ENCODE data around the gene ELSPBP1. TPM values are rescaled to one million over a fixed set of nuclear protein-coding genes. Genes with fewer than 3 reads are reported as not detected.
A peak's percentile ranks its signal among the peaks of the same experiment; 100 is the strongest.

ELSPBP1 gene
- total RNA-seq, 1 donor from 2014 or later: not detected

- H3K27ac Mint-ChIP-seq (ENCODE audit: unreplicated experiment): no peak overlapping the region
- H3K4me1 Mint-ChIP-seq (ENCODE audit: unreplicated experiment): no peaks in the 10 kb centered on the region
- H3K36me3 Mint-ChIP-seq (ENCODE audit: low read depth, unreplicated experiment): peaks cover 7% of the 10 kb centered on the region
- no peak overlapping the region for H3K4me3 Mint-ChIP-seq (ENCODE audit: unreplicated experiment)
- no peaks in the 10 kb centered on the region for H3K27me3 Mint-ChIP-seq (ENCODE audit: unreplicated experiment)
- TF ChIP-seq, protein P1, sequence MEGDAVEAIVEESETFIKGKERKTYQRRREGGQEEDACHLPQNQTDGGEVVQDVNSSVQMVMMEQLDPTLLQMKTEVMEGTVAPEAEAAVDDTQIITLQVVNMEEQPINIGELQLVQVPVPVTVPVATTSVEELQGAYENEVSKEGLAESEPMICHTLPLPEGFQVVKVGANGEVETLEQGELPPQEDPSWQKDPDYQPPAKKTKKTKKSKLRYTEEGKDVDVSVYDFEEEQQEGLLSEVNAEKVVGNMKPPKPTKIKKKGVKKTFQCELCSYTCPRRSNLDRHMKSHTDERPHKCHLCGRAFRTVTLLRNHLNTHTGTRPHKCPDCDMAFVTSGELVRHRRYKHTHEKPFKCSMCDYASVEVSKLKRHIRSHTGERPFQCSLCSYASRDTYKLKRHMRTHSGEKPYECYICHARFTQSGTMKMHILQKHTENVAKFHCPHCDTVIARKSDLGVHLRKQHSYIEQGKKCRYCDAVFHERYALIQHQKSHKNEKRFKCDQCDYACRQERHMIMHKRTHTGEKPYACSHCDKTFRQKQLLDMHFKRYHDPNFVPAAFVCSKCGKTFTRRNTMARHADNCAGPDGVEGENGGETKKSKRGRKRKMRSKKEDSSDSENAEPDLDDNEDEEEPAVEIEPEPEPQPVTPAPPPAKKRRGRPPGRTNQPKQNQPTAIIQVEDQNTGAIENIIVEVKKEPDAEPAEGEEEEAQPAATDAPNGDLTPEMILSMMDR (IDR thresholded peaks at IDR 0.05; ENCODE audit: unreplicated experiment): no peak
- H3K9me3 Mint-ChIP-seq (ENCODE audit: unreplicated experiment): peaks cover 4% of the 10 kb centered on the region
- no peak for DNase-seq (ENCODE audit: low spot score)
These were observed 58.6 kb downstream of the ELSPBP1 start for GRCh38 chr19:48053076-48053475.

GRCh38 chr19:48053856-48054255, 59.4 kb downstream of the ELSPBP1 start:
- H3K4me3 Mint-ChIP-seq (ENCODE audit: unreplicated experiment): no peak overlapping the region
- no peaks in the 10 kb centered on the region for H3K4me1 Mint-ChIP-seq (ENCODE audit: unreplicated experiment)
- no peaks in the 10 kb centered on the region for H3K27me3 Mint-ChIP-seq (ENCODE audit: unreplicated experiment)
- no peak for DNase-seq (ENCODE audit: low spot score)
- H3K9me3 Mint-ChIP-seq (ENCODE audit: unreplicated experiment): peaks cover 4% of the 10 kb centered on the region
- peaks cover 4% of the 10 kb centered on the region for H3K36me3 Mint-ChIP-seq (ENCODE audit: low read depth, unreplicated experiment)
- no peak overlapping the region for H3K27ac Mint-ChIP-seq (ENCODE audit: unreplicated experiment)
- TF ChIP-seq, protein P1 (IDR thresholded peaks at IDR 0.05; ENCODE audit: unreplicated experiment): no peak

DNA sequence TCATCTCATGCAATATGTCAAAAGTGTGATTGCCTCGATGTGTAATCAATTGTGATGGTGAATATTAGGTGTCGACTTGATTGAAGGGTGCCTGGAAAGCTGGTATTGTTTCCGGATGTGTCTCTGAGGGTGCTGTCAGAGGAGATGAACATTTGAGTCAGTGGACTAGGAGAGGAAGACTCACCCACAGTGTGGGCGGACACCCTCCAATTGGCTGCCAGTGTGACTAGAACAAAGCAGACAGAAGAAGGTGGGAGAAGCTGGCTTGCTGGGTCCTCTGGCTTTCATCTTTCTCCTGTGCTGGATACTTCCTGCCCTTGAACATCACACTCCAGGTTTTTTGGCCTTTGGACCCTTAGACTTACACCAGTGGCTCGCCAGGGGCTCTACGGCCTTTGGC, 64.9 kb downstream of the ELSPBP1 start:
- no peak overlapping the region for H3K4me3 Mint-ChIP-seq (ENCODE audit: unreplicated experiment)
- no peaks in the 10 kb centered on the region for H3K36me3 Mint-ChIP-seq (ENCODE audit: low read depth, unreplicated experiment)
- H3K27me3 Mint-ChIP-seq (ENCODE audit: unreplicated experiment): peaks cover 4% of the 10 kb centered on the region
- H3K4me1 Mint-ChIP-seq (ENCODE audit: unreplicated experiment): no peaks in the 10 kb centered on the region
- no peaks in the 10 kb centered on the region for H3K9me3 Mint-ChIP-seq (ENCODE audit: unreplicated experiment)
- no peak for DNase-seq (ENCODE audit: low spot score)
- H3K27ac Mint-ChIP-seq (ENCODE audit: unreplicated experiment): no peak overlapping the region
- TF ChIP-seq, protein P1 (IDR thresholded peaks at IDR 0.05; ENCODE audit: unreplicated experiment): no peak

- no peaks in the 10 kb centered on the region for H3K9me3 Mint-ChIP-seq (ENCODE audit: unreplicated experiment)
- no peak for DNase-seq (ENCODE audit: low spot score)
- no peaks in the 10 kb centered on the region for H3K4me1 Mint-ChIP-seq (ENCODE audit: unreplicated experiment)
- H3K36me3 Mint-ChIP-seq (ENCODE audit: low read depth, unreplicated experiment): no peaks in the 10 kb centered on the region
- H3K27ac Mint-ChIP-seq (ENCODE audit: unreplicated experiment): no peak overlapping the region
- no peak overlapping the region for H3K4me3 Mint-ChIP-seq (ENCODE audit: unreplicated experiment)
- TF ChIP-seq, protein P1 (IDR thresholded peaks at IDR 0.05; ENCODE audit: unreplicated experiment): no peak
- peaks cover 4% of the 10 kb centered on the region for H3K27me3 Mint-ChIP-seq (ENCODE audit: unreplicated experiment)
These were observed 65.9 kb downstream of the ELSPBP1 start for GRCh38 chr19:48060381-48060780.

DNA sequence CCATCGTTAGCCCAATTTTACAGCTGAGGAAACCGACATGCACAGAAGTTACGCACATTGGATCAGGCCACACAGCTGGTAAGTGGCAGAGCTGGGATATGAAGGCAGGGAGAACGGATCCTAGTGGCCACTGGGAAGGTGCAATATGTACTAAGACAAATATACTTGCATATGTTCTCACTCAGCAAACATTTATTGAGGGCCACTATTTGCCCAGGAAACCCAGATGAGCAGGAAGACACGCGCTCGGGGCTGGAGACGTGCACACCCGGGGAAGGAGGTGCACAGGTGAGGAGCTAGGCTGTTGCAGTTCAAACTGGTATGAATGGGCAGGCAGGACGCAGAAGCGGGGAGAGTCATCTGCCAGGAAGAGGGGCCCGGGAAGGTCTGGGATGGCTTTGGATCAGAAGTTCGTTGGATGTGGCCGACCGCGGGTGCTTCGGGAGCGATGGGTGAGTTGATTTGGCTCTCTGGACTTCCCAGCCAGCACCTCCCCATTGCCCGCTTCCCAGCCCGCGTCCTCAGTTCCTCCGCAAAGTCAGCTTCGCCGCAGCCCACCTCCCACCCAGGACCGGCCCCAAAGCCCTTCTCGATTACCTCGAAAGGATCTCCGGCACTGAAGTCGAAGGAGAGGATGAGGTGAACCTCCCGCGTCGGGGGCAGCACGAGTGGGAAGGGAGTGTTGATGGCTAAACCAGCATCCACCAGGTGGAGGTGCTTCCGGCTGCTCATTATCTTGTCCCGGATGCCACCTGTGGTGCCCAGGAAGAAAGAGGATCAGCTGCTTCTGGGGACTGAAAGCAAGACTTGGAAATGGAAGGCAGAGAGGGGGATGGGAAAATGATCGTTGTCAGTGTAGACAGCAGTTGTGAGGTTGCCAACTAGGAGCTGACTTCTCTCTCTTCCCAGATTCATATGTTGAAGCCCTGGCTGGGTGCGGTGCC, 67.2 kb downstream of the ELSPBP1 start:
- H3K36me3 Mint-ChIP-seq (ENCODE audit: low read depth, unreplicated experiment): no peaks in the 10 kb centered on the region
- H3K27me3 Mint-ChIP-seq (ENCODE audit: unreplicated experiment): peaks cover 4% of the 10 kb centered on the region
- H3K4me3 Mint-ChIP-seq (ENCODE audit: unreplicated experiment): no peak overlapping the region
- H3K9me3 Mint-ChIP-seq (ENCODE audit: unreplicated experiment): no peaks in the 10 kb centered on the region
- TF ChIP-seq, protein P1 (IDR thresholded peaks at IDR 0.05; ENCODE audit: unreplicated experiment): no peak
- no peaks in the 10 kb centered on the region for H3K4me1 Mint-ChIP-seq (ENCODE audit: unreplicated experiment)
- H3K27ac Mint-ChIP-seq (ENCODE audit: unreplicated experiment): peak overlapping the region; percentile 63
- no peak for DNase-seq (ENCODE audit: low spot score)
